ENCODE data around the gene RAPH1. TPM values are rescaled to one million over a fixed set of nuclear protein-coding genes. Genes with fewer than 3 reads are reported as not detected.

Gene RAPH1
- total RNA-seq, 3 donors from 2014 or later (not counting 1 experiment from before 2014, with no cell fraction given) = 0.34 to 3.6 (median 1.5) TPM

- DNase-seq (no peak), ATAC-seq (no peak)
- TF ChIP-seq CTCF (IDR thresholded peaks at IDR 0.05) = no peak
- Mint-ChIP-seq H3K9me3 (no peaks in the 10 kb centered on the region), H3K4me1 (no peaks in the 10 kb centered on the region), H3K36me3 (no peaks in the 10 kb centered on the region), H3K27ac (no peak overlapping the region), H3K4me3 (no peak overlapping the region), H3K27me3 (ENCODE audit: low read depth in 2 of 2) (peaks cover 0 to 12% of the 10 kb centered on the region in 2 donors)
- Histone ChIP-seq H3K27me3 (ENCODE audit: control insufficient read depth, insufficient read depth, low read length) (no peaks in the 10 kb centered on the region), H3K36me3 (ENCODE audit: control insufficient read depth, insufficient read depth, low read length) (no peaks in the 10 kb centered on the region), H3K27ac (ENCODE audit: low read length) (no peak overlapping the region), H3K4me1 (ENCODE audit: control insufficient read depth, insufficient read depth, low read length) (no peaks in the 10 kb centered on the region), H3K9me3 (ENCODE audit: control insufficient read depth, insufficient read depth, low read length) (no peaks in the 10 kb centered on the region), H3K4me3 (ENCODE audit: low read length) (no peak overlapping the region)
- intact Hi-C loops (cut with micrococcal nuclease) = no loop called here
- 93% methylated on average over 1 of the region's 2 CpGs for WGBS (ENCODE audit: insufficient coverage)
Measured at GRCh38 chr2:203550266-203550665, 15.2 kb upstream of the RAPH1 start.

DNA sequence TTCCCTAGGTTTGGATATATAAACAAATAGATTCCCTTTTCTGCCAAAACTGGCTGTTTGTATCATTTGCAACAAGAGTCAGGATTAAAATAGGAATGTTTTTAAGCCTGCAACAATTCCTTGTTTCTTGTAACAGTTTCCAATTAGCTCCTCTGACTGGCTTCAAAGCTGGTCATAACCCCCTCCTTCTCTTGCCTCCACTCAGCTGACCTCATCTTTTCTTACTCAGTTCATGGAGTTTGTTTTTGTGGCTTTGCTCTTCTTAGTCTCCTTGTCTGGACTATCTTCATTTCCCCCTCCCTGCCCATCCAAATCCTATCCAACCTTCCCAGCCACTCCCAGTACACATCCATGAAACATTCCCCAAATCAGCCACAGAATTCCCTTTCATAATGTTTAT lies 14.3 kb upstream of the RAPH1 start:
- H3K9me3 ChIP-seq (ENCODE audit: control insufficient read depth, insufficient read depth, low read length) = no peaks in the 10 kb centered on the region
- Mint-ChIP-seq H3K4me1 (no peaks in the 10 kb centered on the region), H3K4me3 (no peak overlapping the region), H3K27me3 (ENCODE audit: low read depth in 2 of 2) (peaks cover 6 to 16% of the 10 kb centered on the region in 2 donors), H3K27ac (no peak overlapping the region), H3K36me3 (no peaks in the 10 kb centered on the region), H3K9me3 (no peaks in the 10 kb centered on the region)
- H3K4me3 ChIP-seq (ENCODE audit: low read length) = no peak overlapping the region
- H3K4me1 ChIP-seq (ENCODE audit: control insufficient read depth, insufficient read depth, low read length) = no peaks in the 10 kb centered on the region
- H3K27ac ChIP-seq (ENCODE audit: low read length) = no peak overlapping the region
- H3K27me3 ChIP-seq (ENCODE audit: control insufficient read depth, insufficient read depth, low read length) = no peaks in the 10 kb centered on the region
- TF ChIP-seq CTCF (IDR thresholded peaks at IDR 0.05) = no peak
- no peak for DNase-seq
- ATAC-seq = no peak
- intact Hi-C loops (cut with micrococcal nuclease) = no loop called here
- H3K36me3 ChIP-seq (ENCODE audit: control insufficient read depth, insufficient read depth, low read length) = no peaks in the 10 kb centered on the region

- DNase-seq (no peak), ATAC-seq (no peak)
- intact Hi-C loops (cut with micrococcal nuclease) = no loop called here
- Mint-ChIP-seq H3K27ac (no peak overlapping the region), H3K4me1 (no peaks in the 10 kb centered on the region), H3K4me3 (no peak overlapping the region), H3K9me3 (no peaks in the 10 kb centered on the region), H3K27me3 (ENCODE audit: low read depth in 2 of 2) (peaks cover 10 to 16% of the 10 kb centered on the region in 2 donors), H3K36me3 (no peaks in the 10 kb centered on the region)
- Histone ChIP-seq H3K27ac (ENCODE audit: low read length) (no peak overlapping the region), H3K9me3 (ENCODE audit: control insufficient read depth, insufficient read depth, low read length) (no peaks in the 10 kb centered on the region), H3K4me1 (ENCODE audit: control insufficient read depth, insufficient read depth, low read length) (no peaks in the 10 kb centered on the region), H3K36me3 (ENCODE audit: control insufficient read depth, insufficient read depth, low read length) (no peaks in the 10 kb centered on the region), H3K27me3 (ENCODE audit: control insufficient read depth, insufficient read depth, low read length) (no peaks in the 10 kb centered on the region), H3K4me3 (ENCODE audit: low read length) (no peak overlapping the region)
- no peak for TF ChIP-seq CTCF (IDR thresholded peaks at IDR 0.05)
Measured at GRCh38 chr2:203548887-203549286, 13.8 kb upstream of the RAPH1 start.

DNA sequence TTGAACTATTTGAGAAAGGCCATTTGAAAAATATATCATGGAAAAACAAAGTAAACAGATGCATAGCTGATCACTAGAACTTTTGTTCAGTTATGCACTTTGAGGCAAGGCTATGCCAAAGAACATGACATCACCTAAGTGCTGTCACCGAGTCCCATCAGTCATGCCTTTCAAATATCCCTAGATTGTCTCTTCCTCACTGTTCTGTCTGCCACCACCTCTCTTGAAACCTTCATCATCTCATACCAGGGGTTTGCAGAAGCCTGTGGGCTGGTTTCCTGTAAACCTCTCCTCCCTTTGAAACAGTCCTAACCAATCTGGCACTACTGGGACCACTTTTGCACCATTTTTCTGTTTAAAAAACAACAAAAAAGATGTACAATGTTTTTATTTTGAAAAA lies 12.3 kb upstream of the RAPH1 start:
- ATAC-seq (no peak), DNase-seq (no peak)
- Mint-ChIP-seq H3K36me3 (no peaks in the 10 kb centered on the region), H3K27ac (no peak overlapping the region), H3K4me1 (no peaks in the 10 kb centered on the region), H3K4me3 (no peak overlapping the region), H3K27me3 (ENCODE audit: low read depth in 2 of 2) (peaks cover 10 to 16% of the 10 kb centered on the region in 2 donors), H3K9me3 (no peaks in the 10 kb centered on the region)
- Histone ChIP-seq H3K36me3 (ENCODE audit: control insufficient read depth, insufficient read depth, low read length) (no peaks in the 10 kb centered on the region), H3K4me1 (ENCODE audit: control insufficient read depth, insufficient read depth, low read length) (no peaks in the 10 kb centered on the region), H3K4me3 (ENCODE audit: low read length) (no peak overlapping the region), H3K27ac (ENCODE audit: low read length) (no peak overlapping the region), H3K9me3 (ENCODE audit: control insufficient read depth, insufficient read depth, low read length) (no peaks in the 10 kb centered on the region), H3K27me3 (ENCODE audit: control insufficient read depth, insufficient read depth, low read length) (no peaks in the 10 kb centered on the region)
- TF ChIP-seq CTCF (IDR thresholded peaks at IDR 0.05) = no peak
- 85% methylated on average over 1 of the region's 1 CpG for WGBS (ENCODE audit: insufficient coverage)
- intact Hi-C loops (cut with micrococcal nuclease) = no loop called here

Measured in natural killer cell (primary cell).